BE2C (cell line): ENCODE measurements around the gene AHCTF1.
A peak's percentile ranks its signal among the peaks of the same experiment; 100 is the strongest.

Experiments
- DNase-seq: peaks from one replicate; pipeline ENCODE4 v3.0.0-alpha.2; 2020
- H3K27me3 ChIP-seq: fragments of 250-450 bp; sonication (Bioruptor Pico); 2 replicates; pipeline ENCODE4 v1.5.1; 2020; ENCODE audit warnings: mild to moderate bottlenecking
- H3K36me3 ChIP-seq: fragments of 250-450 bp; sonication (Bioruptor Pico); 2 replicates; pipeline ENCODE4 v1.5.1; 2020; ENCODE audit warnings: mild to moderate bottlenecking
- H3K4me1 ChIP-seq: fragments of 250-450 bp; sonication (Bioruptor Pico); 2 replicates; pipeline ENCODE4 v1.5.1; 2020
- H3K4me3 ChIP-seq: 2 replicates; pipeline ENCODE4 v1.5.1; 2011; ENCODE audit warnings: low read depth, low read length
- H3K9me3 ChIP-seq: fragments of 250-450 bp; sonication (Bioruptor Pico); 2 replicates; pipeline ENCODE4 v1.5.1; 2020
- CTCF ChIP-seq: IDR thresholded peaks from 2 replicates; pipeline ENCODE4 v1.5.1; 2012; ENCODE audit warnings: mild to moderate bottlenecking, low read depth, low read length

Gene AHCTF1

GRCh38 chr1:246907472-246907871 lies 24.3 kb downstream of the AHCTF1 start:
- Histone ChIP-seq H3K9me3 (no peaks in the 10 kb centered on the region), H3K36me3 (peaks cover 61% of the 10 kb centered on the region), H3K27me3 (no peaks in the 10 kb centered on the region), H3K4me1 (no peaks in the 10 kb centered on the region; the same call in 1 of the 2 replicates), H3K4me3 (no peak overlapping the region)
- peak; percentile 62 for TF ChIP-seq CTCF
- peak; percentile 45 for DNase-seq

- no peaks in the 10 kb centered on the region for H3K9me3 ChIP-seq
- H3K4me3 ChIP-seq, result no peak overlapping the region
- no peak for DNase-seq
- H3K4me1 ChIP-seq, result no peaks in the 10 kb centered on the region; the same call in 1 of the 2 replicates
- TF ChIP-seq CTCF, result no peak
- no peaks in the 10 kb centered on the region for H3K27me3 ChIP-seq
- peaks cover 65% of the 10 kb centered on the region for H3K36me3 ChIP-seq
These were observed 24.9 kb downstream of the AHCTF1 start for GRCh38 chr1:246906833-246907232.

- no peak for DNase-seq
- Histone ChIP-seq H3K36me3 (peaks cover 90% of the 10 kb centered on the region), H3K4me3 (no peak overlapping the region), H3K9me3 (no peaks in the 10 kb centered on the region), H3K27me3 (no peaks in the 10 kb centered on the region), H3K4me1 (no peaks in the 10 kb centered on the region)
- TF ChIP-seq CTCF, result no peak
These were observed 29.9 kb downstream of the AHCTF1 start for GRCh38 chr1:246901874-246902273.

GRCh38 chr1:246897302-246897701 lies 34.4 kb downstream of the AHCTF1 start:
- Histone ChIP-seq H3K27me3 (no peaks in the 10 kb centered on the region), H3K4me1 (no peaks in the 10 kb centered on the region), H3K9me3 (no peaks in the 10 kb centered on the region), H3K36me3 (peaks cover 90% of the 10 kb centered on the region), H3K4me3 (no peak overlapping the region)
- no peak for TF ChIP-seq CTCF
- DNase-seq, result no peak

GRCh38 chr1:246893191-246893939 lies 38.4 kb downstream of the AHCTF1 start:
- TF ChIP-seq CTCF, result no peak
- no peaks in the 10 kb centered on the region for H3K27me3 ChIP-seq
- H3K36me3 ChIP-seq, result peaks cover 92% of the 10 kb centered on the region
- DNase-seq, result no peak
- H3K4me3 ChIP-seq, result no peak overlapping the region
- no peaks in the 10 kb centered on the region for H3K4me1 ChIP-seq
- H3K9me3 ChIP-seq, result no peaks in the 10 kb centered on the region

GRCh38 chr1:246891105-246891504 lies 40.6 kb downstream of the AHCTF1 start:
- DNase-seq, result no peak
- TF ChIP-seq CTCF, result no peak
- Histone ChIP-seq H3K4me3 (no peak overlapping the region), H3K9me3 (no peaks in the 10 kb centered on the region), H3K27me3 (no peaks in the 10 kb centered on the region), H3K4me1 (no peaks in the 10 kb centered on the region), H3K36me3 (peaks cover 90% of the 10 kb centered on the region)
